Retina (tissue), 1 donor: ENCODE data around the gene TMEM44.
"Not testable (repeated sequence)": the region's sequence is repeated elsewhere in the genome, so short reads cannot be mapped to it uniquely, and the experiment has no call there.

Experiments used
- DNase-seq: peaks from one replicate; pipeline ENCODE4 v3.0.0-alpha.2; 2016

Gene TMEM44

DNA sequence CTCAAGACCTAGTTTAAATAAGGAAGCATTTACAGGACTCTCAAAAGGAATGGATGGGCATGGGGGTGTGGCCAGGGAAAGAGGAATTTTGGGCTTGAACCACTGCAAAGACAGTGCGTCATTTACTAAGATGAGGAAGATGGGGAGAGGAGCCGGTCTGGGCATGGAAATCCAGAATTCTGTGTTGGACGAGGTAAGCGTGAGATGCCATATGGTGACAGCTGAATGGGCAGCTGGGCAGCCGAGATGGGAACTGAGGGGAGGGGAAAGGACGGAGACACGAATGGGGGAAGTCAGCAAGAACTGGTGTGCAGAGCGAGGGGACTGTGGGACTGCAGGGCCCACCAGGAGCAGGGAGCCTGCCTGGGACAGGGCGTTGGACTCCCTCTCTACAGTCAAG, 24.2 kb downstream of the TMEM44 start:
- DNase-seq: no peak

DNA sequence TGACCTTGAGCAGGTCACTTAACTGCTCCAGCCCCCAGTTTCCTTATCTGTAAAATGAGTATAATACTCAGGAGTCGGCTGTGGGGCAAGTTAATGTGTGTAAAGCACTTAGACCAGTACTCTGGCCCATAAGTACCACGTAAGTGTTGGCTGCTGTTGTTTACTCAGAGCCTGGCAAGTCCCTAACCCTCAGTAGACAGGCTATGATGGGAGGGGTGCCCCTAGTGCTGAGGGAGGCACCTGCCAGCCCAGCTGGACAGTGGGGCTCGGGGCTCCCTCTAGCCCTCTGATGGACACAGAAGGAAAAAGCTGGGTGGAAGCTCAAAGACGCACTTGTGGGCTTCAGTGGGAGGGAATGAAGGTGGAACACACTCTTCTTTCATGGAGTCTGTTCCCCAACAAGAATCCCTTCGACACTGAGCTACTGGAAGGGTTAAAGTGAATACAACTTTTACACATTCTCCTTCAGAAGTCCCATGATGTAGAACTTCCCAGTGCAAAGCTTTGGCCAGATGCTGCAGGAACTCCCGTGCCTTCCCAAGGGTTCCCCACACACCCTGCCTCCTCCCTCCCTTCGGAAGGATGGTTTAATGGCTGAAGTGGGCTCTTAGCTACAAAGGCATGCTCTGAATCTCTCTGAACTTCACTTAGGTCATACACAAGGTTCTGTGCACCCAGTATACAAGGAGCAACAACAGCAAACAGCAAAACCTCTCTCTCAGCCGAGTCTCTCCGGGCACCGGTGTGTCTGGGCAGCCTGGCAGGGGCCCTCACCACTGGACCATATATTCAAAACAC, 25.4 kb downstream of the TMEM44 start:
- no peak for DNase-seq

DNA sequence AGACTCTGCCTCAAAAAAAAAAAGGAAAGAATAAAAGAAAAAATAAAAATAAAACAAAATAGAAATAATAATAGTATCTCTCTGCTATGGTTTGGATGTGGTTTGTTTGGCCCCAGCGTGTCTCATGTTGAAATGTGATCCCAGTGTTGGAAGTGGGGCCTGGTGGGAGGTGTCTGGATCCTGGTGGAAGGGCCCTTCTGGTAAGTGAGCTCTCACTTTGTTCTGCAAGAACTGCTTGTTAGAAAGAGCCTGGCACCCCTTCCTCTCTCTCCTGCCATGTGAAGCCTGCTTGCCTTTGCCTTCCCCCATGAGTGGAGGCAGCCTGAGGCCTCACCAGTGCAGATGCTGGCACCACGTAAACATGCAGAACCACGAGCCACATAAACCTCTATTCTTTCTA, 26.3 kb downstream of the TMEM44 start:
- DNase-seq: no peak

DNA sequence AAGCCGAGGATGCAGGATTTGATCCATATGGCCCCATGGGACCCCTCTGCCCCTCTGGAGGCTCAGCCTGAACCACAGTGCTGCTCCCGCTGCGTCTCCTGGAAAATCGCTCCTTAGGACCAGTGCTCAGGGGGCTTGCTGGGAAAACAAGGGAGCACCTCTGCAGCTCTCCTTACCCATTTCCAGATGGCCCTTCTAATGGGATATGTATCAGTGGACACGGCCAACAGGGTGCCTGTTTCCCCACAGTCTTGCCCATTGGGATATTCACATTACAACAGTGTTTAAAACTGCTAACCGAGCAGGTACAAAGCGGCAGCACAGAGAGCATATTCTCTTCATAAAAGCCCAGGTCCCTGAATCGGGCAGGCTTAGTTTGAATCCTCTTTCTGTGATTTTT, 27.1 kb downstream of the TMEM44 start:
- DNase-seq: no peak

DNA sequence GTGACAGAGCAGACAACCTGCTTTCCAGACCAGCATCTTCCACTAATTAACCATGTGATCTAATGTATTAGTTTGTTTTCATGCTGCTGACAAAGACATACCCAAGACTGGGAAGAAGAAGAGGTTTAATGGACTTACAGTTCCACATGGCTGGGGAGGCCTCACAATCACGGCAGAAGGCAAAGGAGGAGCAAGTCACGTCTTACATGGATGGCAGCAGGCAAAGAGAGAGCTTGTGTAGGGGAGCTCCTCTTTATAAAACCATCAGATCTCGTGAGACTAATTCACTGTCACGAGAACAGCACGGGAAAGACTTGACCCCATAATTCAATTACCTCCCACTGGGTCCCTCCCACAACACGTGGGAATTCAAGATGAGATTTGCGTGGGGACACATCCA, 27.9 kb downstream of the TMEM44 start:
- DNase-seq: not testable (repeated sequence)

DNA sequence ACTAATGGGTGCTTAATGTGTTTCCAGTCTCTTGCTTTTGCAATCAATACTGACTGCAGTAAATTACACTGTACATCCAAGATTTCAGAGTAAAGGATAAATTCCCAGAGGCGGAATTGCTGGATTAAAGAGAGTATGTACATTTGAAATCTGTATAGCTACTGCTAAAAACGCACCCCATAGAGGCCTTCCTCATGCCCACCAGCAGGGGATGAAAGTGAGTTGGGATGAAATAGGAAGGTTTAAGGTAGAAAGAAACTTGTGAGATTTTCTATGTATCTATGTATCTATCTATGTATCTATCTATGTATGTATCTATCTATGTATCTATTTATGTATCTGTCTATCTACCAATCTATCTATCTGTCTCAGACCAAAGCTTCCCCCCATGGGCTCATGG, 28.4 kb downstream of the TMEM44 start:
- no peak for DNase-seq

DNA sequence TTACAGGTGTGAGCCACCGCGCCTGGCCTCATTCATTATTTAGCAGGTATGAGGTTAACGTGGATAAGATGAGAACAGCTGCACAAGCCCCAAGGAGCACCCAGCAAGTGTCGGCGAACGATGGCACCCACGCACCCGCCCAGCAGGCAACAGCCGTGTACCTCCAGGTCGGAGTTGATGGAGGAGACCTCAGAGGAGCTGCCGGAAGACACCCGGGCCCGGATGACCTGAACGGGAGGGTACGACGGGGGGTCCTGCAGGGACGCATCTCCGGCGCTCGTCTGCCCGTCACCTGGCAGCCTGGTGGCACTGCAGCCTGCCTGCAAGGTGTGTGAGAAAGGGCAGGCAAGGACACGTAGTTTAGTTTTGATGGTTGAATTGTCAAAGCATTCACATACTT, 29.1 kb downstream of the TMEM44 start:
- no peak for DNase-seq

DNA sequence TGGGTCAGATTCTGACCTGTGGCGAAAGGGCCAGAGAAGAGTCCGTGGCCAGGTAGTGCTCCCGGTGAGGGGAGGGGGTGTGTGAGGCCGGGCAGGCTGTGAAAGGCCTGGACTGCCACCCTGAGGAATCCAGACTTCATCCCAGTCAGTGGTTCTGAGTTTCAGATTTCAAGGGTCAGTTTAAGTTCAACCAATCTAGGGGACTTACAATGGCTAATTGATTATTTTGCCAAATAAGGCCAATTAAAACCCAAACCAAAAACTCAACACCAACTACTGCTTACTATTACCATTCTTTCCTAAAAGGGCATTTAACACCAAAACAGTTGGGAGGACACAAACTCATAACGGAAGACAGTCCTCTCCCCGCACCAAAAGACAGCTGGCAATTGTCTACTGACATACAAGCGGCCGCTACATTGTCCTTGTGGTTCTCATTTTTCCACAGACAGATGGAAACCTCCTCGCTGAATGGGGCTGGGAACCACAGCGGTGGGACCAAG, 30.5 kb downstream of the TMEM44 start:
- no peak for DNase-seq

DNA sequence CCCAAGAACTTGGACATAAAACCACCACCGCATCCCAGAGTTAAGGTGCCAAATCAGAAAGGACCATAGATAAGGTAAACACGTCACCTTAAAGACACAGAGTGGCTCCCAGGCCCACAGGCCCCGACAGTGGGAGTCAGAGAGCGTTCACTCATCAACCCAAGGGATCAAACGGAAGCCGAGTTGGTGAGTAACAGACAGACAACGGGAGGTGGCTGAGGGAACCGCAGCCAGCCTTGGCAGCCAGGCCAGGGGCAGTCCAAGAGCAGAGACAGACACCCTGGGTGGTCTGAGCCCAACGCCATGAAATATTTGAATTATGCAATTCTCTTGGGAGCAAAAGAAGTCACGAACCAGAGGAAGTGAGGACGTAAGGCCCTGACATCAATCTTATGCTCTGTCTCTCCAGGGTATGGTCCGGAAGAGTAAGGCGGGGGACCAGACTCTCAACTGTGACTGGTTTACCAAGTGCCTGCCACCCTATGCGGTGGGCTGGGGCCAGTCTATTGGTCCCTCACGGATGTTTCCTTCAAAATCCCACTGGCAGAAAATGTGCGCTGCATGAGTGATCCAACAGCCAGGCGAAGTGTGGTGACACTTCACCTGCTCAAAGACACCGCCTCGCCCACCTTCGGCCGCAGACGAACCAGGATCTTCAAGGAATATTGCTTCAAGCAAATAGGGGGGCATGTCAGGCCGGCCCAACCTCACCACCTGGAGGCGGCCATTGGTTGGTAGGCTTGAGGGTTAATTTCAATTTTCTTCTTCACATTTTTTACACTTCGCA, 34.3 kb downstream of the TMEM44 start:
- DNase-seq: no peak

DNA sequence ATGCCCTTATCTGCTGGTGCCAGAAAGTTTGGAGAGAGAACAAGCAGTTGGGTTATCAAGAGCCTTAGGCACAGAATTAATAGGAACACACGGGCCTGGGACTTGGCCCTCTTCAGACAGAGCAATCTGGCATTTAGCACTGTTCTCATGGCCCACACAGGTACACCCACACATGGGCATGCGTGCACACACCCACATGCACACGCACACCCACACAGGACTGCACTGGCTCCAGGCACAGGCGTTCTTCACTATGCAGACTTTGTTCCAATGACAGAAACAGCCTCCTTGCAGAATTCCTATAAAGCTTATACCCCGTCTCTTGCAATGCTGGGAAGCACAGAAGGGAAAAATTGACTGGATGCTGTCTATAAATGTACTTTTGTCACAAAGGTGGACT, 36.3 kb downstream of the TMEM44 start:
- DNase-seq: no peak

DNA sequence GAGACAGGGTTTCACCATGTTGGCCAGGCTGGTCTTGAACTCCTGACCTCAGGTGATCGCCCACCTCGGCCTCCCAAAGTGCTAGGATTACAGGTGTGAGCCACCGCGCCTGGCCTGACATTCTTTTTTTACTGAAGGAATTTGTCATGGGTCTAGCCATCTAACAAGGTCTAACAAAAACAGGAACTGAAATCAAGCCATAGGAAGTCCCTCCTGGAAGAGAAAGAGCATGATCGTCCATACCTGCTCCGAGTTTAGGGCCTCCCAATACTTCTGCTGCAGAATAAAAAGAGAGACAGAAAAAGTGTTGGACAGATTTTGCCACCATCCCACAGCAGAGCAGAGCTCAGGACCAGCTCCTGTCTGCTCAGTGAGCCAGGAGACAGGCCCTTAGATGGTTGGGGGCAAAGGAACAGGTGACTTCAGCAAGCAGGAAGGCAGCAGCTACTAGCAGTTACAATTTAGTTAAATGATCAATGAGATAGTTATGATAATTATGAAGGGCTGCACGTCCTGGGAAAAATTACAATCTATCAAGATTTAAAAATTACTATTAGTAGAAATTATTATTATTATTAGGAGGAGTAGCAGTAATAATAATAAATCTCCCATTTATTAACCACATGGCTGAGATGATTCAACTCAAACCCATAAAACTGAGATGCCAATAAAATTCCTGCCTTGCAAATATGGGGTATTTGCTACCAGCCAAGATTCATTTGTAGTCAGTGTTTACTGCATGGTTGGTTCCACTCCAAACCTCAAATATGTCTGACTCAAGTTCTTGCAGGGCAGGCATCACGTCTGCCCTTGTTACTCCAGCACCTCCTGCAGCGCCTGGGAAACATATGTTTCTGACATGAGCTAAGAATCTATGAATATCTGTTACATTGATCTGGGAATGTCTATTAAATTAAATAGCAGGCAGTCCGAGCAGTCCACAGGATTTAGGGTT, 40.1 kb downstream of the TMEM44 start:
- no peak for DNase-seq

DNA sequence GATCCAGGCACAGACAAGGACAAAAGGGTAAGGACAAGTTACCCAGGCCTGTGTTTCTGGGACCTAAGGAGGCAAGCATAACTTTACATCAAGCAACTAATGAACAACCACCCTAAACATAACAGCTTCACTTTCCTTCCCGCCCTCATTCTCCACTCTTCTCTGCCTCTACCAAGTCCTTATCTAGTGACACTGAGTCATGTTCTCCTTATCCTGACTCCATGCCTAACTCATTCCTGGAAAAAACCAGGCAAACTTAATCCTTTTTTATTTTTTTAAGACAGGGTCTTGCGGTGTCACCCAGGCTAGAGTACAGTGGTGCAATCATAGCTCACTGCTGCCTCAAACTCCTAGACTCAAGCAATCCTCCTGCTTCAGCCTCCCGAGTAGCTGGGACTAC, 44.5 kb downstream of the TMEM44 start:
- DNase-seq: no peak

DNA sequence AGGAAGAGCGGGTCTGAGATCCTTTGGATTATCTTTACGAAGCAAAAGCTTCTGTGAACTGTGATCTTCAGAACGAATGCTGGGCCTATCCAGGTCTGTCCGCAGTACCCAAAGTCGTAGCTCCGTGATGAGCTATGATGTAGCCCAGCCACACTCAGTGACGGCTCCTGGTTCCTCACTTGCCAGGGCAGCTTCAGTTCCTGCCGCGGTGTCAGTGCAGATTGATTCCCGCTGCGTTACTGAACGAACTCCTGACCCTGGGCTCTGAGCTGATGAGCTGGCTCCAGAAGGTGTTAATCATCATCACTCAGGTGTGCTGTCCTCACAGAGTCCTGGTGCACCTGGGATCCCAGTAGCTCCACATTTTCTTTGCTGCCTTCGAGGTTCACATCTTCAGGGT, 45.0 kb downstream of the TMEM44 start:
- no peak for DNase-seq

DNA sequence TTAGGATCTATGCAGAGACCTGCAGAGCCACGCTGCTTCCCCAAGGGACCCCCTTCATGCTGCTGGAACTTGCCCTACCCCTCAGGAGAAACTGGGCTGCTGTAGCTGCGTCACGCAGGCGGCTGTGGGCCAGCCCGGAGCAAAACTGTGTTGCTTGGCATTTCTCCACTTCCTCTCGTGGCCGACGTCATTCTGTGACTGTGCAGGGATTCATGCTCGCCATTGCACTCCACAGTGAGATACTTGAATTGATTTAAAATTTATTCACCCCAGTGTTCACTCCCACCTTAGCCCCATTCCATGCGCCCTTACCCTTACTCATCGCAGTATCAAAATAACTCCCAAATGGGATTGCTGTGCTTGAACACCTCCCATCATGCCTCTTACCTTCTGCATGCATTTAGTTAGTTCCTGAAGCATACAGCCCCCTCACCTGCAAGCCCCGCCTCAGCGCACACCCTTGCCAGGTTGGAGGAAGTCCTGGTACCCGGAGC, 45.7 kb downstream of the TMEM44 start:
- no peak for DNase-seq

DNA sequence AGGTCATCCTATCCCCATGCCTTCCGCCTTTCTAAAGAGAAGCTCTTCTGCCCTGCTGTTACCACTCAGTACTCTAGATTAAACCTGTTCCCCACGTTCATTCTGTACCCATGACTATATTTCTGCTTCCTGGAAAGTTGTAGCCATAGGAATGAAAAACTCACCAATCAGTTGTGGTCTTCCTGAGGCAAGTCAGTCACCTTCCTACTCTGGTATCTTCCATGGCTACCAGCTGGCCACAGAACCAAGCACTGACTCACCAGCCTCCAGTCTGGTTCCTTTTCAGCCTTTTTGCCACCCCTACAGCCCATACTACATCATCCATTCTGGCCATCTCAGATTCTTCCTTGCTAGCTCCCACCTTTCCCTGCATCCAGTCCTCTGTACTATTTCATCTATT, 46.4 kb downstream of the TMEM44 start:
- DNase-seq: no peak

DNA sequence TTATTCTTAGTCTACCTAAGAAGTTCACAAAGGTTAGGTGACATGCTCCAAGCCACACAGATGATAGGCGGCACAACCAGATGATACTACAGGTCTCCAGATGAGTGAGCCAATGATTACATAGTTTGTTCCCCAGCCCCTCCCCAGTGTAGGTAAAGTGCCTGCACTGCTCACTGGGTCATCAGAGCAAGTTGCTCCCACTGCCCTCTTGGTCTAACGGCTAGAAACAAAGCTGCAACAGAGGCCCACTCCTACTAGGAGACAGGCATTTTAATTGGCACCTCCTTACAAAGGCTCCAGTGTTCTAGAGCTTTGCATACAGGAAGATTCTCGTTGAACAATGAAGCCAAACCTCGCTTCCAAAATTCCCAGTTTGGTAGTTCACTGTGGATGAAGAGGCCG, 47.3 kb downstream of the TMEM44 start:
- no peak for DNase-seq

DNA sequence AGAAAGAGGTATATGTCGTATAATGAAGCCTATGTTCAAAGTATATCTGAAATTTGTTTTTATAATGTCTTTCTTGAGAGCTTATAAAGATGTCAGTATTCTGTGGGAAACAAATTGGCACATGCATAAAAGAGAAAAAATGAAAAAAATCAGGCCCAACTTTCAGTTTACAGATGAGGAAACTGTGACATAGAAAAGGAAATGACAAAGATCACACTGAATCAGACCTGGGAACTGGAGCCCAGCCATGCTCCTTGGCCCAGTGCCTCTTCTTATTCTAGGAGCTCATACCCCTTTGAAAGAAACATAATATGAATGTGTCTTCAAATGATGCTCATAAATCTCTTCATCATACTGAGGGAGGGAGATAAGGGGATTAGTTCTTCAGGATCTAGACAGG, 48.4 kb downstream of the TMEM44 start:
- DNase-seq: no peak

DNA sequence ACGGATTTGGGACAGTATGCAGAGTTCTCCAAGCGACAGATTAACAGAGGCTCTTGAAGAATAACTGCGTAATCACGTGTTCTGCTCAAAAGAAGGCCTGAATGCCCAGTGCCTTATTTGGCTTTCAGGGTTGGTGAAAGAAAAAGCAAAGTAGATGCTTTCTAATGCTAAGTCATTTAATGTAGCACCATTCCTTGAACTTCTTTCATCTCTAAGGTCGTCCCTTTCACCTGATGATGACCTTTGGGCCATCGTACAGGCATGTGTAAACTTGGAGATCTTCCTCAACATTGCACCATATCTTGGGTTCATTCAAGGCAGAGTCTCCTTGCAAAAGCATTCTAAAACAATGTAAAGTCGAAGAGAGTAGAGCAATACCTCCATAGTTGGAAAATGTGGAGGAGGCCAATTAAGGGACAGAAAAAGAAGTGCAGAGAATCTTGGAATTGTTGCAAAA, 48.9 kb downstream of the TMEM44 start:
- DNase-seq: no peak

DNA sequence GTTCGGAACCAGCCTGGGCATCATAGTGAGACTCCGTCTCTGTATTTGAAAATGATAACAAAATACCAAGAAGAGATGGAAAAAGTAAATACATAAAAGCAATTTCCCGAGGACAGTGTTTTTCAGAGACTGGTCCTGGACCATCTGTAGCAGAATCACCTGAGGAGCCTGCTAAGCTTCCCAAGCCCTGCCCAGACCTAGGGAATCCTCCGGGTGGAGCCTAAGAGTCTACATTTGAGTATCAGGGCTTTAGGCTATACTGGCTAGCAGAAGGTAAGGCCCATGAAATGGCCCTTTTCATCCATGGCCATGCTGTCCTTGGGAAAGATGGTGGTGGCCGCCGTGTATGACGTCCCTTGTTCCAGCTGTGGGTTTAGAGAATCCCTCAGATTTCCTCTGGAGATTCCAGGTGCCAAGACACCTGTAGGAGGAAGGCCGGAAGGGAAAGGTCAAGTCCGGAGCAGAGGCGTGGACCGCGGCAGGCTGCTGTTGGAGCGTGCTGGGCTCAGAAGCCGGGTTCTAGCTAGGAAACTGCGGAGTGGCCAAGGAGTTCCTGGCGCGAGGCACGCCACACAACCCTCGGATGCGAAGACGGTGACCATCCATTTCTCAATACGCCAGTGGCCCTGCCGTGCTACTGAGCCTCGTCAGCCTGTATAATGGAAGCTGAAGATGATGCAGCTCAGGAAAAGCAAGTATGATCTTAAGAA, 50.9 kb downstream of the TMEM44 start:
- no peak for DNase-seq

DNA sequence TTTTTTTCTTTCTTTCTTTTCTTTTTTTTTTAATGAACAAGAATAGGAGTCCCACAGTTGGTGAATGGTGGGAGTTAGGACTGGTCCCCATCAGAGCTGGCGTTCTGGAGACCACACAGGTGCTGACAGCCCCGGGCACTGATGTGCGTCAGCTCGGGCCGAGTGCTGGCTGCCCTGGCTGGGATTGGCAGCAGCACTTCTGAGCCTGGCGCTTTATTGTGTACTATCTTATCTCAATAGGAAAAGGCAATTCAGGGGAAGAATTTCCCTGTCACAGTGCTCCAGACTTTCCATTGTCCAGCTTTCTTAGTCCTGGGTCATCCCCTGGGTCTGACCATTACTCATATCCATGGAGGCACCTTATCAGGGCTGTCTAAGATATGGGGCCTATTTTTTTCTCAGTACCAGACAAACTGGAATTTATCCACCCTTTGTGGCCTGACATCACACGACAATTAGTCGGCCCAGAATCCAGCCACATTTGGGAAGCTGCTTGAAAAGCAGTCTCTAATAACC, 54.1 kb downstream of the TMEM44 start:
- no peak for DNase-seq

DNA sequence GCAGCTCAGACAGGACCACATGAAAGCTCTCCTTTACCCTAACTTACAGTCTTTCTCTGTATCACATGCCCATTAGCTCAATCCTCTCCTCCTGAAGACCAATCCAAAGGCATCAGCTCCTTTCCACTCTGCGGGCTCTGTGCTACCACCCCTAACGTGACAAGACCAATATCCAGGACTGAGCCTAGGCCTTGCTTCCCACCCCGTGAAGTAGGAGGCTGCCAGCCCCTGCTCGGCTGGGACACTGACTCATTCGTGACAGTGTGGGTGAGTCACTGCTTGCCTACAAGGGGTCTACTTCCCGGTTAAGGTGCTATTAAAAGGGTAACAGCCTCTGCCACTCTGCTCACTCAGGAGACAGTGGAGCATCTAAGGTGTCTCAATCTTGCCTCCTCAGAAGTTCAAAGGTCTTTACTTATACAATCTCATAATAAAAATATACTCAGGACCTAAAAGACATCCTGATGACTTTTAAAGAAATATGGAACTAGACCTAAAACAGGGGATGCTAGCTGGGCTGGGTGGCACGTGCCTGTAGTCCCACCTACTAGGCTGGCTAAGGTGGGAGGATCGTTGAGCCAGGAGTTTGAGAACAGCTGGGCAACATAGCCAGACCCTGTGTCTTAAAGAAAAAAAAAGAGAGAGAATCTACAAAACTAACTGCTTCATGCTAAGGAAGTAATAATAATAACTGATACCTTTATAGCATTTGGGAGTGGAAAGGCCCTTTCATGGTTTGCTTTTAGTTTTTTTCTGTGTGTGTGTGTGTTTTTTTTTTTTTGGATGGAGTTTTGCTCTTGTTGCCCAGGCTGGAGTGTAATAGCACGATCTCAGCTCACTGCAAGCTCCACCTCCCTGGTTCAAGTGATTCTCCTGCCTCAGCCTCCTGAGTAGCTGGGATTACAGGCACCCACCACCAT, 55.0 kb downstream of the TMEM44 start:
- DNase-seq: no peak
